Measurements from ENCODE around the gene CACNB4.

DNA sequence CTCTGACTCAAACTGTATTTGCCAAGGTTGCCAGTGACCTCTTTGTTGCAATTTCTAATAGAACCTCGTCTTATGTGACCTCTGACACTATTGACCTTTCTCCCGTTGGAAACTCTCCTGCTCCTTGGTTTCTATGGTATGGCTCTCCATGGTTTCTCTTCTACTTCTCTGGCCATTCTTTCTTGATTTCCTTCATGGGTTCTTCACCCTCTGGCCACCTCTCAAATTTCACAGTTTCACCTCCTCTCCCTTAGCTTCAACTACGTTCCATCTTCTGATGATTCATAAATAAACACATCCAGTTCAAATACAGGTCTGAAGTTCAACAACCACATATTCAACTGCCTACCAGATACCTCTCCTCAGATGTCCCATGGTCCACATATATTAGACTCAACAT lies 109.5 kb downstream of the CACNB4 start:
- TF ChIP-seq, protein P1, sequence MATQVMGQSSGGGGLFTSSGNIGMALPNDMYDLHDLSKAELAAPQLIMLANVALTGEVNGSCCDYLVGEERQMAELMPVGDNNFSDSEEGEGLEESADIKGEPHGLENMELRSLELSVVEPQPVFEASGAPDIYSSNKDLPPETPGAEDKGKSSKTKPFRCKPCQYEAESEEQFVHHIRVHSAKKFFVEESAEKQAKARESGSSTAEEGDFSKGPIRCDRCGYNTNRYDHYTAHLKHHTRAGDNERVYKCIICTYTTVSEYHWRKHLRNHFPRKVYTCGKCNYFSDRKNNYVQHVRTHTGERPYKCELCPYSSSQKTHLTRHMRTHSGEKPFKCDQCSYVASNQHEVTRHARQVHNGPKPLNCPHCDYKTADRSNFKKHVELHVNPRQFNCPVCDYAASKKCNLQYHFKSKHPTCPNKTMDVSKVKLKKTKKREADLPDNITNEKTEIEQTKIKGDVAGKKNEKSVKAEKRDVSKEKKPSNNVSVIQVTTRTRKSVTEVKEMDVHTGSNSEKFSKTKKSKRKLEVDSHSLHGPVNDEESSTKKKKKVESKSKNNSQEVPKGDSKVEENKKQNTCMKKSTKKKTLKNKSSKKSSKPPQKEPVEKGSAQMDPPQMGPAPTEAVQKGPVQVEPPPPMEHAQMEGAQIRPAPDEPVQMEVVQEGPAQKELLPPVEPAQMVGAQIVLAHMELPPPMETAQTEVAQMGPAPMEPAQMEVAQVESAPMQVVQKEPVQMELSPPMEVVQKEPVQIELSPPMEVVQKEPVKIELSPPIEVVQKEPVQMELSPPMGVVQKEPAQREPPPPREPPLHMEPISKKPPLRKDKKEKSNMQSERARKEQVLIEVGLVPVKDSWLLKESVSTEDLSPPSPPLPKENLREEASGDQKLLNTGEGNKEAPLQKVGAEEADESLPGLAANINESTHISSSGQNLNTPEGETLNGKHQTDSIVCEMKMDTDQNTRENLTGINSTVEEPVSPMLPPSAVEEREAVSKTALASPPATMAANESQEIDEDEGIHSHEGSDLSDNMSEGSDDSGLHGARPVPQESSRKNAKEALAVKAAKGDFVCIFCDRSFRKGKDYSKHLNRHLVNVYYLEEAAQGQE (IDR thresholded peaks at IDR 0.05; ENCODE audit: insufficient read depth in 1 of 2, low read depth in 2 of 2, low read length in 2 of 2), result no peak
- no peak for TF ChIP-seq TAF1 (IDR thresholded peaks at IDR 0.05; ENCODE audit: borderline replicate concordance, insufficient read depth, low read length)
- no peak for TF ChIP-seq SIN3A (IDR thresholded peaks at IDR 0.05; ENCODE audit: borderline replicate concordance, insufficient read depth, low read length)
- no peak for TF ChIP-seq POLR2AphosphoS5 (IDR thresholded peaks at IDR 0.05; ENCODE audit: low read depth, low read length)
- no peak for TF ChIP-seq FOXP2 (optimal IDR thresholded peaks at IDR 0.05; ENCODE audit: borderline replicate concordance, extremely low read depth, extremely low read length, insufficient read depth)

All from PFSK-1 (cell line).